Esophagus squamous epithelium (tissue), 5 donors: Measurements from ENCODE around the gene LAMTOR5. TPM values are rescaled to one million over a fixed set of nuclear protein-coding genes. Genes with fewer than 3 reads are reported as not detected.

Source experiments
- DNase-seq: peaks from one replicate; lab custom pipeline; 2025; lab: John Stamatoyannopoulos, UW
- H3K27ac ChIP-seq, 4 donors: fragments of 200-600 bp; sonication (generic); one replicate each; pipeline ENCODE4 v1.5.1; 2016 to 2019; ENCODE audit warnings: mild to moderate bottlenecking in 1 of 4
- H3K27me3 ChIP-seq, 4 donors: fragments of 200-600 bp; sonication (generic); 1 replicate in 3 of 4; 2 replicates in 1 of 4; pipeline versions ENCODE4 v1.5.1 to v1.6.0; 2017 to 2021; ENCODE audit warnings: antibody characterized with exemption in 1 of 4
- H3K36me3 ChIP-seq, 3 donors: fragments of 200-600 bp; sonication (generic); one replicate each; pipeline ENCODE4 v1.5.1; 2016 to 2019
- H3K4me1 ChIP-seq, 3 donors: fragments of 200-600 bp; sonication (generic); one replicate each; pipeline ENCODE4 v1.5.1; 2017 to 2019
- H3K4me3 ChIP-seq, 4 donors: fragments of 200-600 bp; sonication (generic); 1 replicate in 3 of 4; 2 replicates in 1 of 4; pipeline ENCODE4 v1.5.1; 2016 to 2019; ENCODE audit warnings: mild to moderate bottlenecking in 2 of 4, moderate library complexity in 1 of 4
- H3K9me3 ChIP-seq, 3 donors: fragments of 200-600 bp; sonication (generic); one replicate each; pipeline ENCODE4 v1.5.1; 2016 to 2019
- POLR2A ChIP-seq, 4 donors: fragments of 450-650 bp; IDR thresholded peaks; one replicate each; pipeline ENCODE4 v1.6.1; 2017; ENCODE audit warnings: antibody characterized with exemption in 4 of 4, mild to moderate bottlenecking in 4 of 4, moderate library complexity in 3 of 4
- WGBS, 2 donors: methylation state at CpG; one replicate each; pipeline ENCODE4 v1.1.5; 2018; 5-methylcytosine and 5-hydroxymethylcytosine counted together
- intact Hi-C: fragments of 100-400 bp; cut with DNase I; formaldehyde crosslinking; loops from one replicate; pipeline ENCODE4 v1.15.0; 2022
- total RNA-seq, 4 donors: library from RNA; depleted of rRNA; stranded (reverse); fragments of >200 nt; gene quantifications; one replicate each; pipeline ENCODE4 v1.1.0, GENCODE V29; 2016
- TF ChIP-seq, protein P1 (sequence below), 6 experiments: fragments of 450-650 bp in 4 of 6; fragments of 200-600 bp in 2 of 6; sonication (generic) in 2 of 6; IDR thresholded peaks; one replicate each; pipeline ENCODE4 v1.5.1; 2016 to 2019; ENCODE audit warnings: antibody characterized with exemption in 6 of 6, mild to moderate bottlenecking in 4 of 6, moderate library complexity in 4 of 6
- donor health status: DM: yes; HTN: yes; CAD: no.

The LAMTOR5 gene
- total RNA-seq, 4 donors from 2014 or later: 31.6 to 113 (median 99.1) TPM

GRCh38 chr1:110433803-110434202 lies 26.3 kb upstream of the LAMTOR5 start:
- TF ChIP-seq, protein P1, sequence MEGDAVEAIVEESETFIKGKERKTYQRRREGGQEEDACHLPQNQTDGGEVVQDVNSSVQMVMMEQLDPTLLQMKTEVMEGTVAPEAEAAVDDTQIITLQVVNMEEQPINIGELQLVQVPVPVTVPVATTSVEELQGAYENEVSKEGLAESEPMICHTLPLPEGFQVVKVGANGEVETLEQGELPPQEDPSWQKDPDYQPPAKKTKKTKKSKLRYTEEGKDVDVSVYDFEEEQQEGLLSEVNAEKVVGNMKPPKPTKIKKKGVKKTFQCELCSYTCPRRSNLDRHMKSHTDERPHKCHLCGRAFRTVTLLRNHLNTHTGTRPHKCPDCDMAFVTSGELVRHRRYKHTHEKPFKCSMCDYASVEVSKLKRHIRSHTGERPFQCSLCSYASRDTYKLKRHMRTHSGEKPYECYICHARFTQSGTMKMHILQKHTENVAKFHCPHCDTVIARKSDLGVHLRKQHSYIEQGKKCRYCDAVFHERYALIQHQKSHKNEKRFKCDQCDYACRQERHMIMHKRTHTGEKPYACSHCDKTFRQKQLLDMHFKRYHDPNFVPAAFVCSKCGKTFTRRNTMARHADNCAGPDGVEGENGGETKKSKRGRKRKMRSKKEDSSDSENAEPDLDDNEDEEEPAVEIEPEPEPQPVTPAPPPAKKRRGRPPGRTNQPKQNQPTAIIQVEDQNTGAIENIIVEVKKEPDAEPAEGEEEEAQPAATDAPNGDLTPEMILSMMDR (IDR thresholded peaks at IDR 0.05): peak in 1 of 6 experiments; percentile 38
- no peak for TF ChIP-seq POLR2A (IDR thresholded peaks at IDR 0.05)
- Histone ChIP-seq H3K36me3 (no peaks in the 10 kb centered on the region), H3K27me3 (peaks cover 0 to 22% (median 0%) of the 10 kb centered on the region in 4 donors), H3K27ac (no peak overlapping the region), H3K4me1 (peaks cover 0 to 3% (median 0%) of the 10 kb centered on the region in 3 donors), H3K9me3 (no peaks in the 10 kb centered on the region), H3K4me3 (no peak overlapping the region)
- WGBS, 2 donors: 53 to 65% methylated on average over 2 of the region's 3 CpGs
- intact Hi-C loops: no loop called here
- DNase-seq: no peak

- Histone ChIP-seq H3K9me3 (no peaks in the 10 kb centered on the region), H3K4me3 (no peak overlapping the region), H3K4me1 (peaks cover 0 to 3% (median 0%) of the 10 kb centered on the region in 3 donors), H3K27ac (no peak overlapping the region), H3K36me3 (no peaks in the 10 kb centered on the region), H3K27me3 (peaks cover 0 to 22% (median 0%) of the 10 kb centered on the region in 4 donors)
- WGBS, 2 donors: 64 to 72% methylated on average over 2 of the region's 2 CpGs
- no peak for DNase-seq
- intact Hi-C loops: no loop called here
- TF ChIP-seq, protein P1 (IDR thresholded peaks at IDR 0.05): no peak
- no peak for TF ChIP-seq POLR2A (IDR thresholded peaks at IDR 0.05)
These were observed 25.7 kb upstream of the LAMTOR5 start for GRCh38 chr1:110433213-110433612.

DNA sequence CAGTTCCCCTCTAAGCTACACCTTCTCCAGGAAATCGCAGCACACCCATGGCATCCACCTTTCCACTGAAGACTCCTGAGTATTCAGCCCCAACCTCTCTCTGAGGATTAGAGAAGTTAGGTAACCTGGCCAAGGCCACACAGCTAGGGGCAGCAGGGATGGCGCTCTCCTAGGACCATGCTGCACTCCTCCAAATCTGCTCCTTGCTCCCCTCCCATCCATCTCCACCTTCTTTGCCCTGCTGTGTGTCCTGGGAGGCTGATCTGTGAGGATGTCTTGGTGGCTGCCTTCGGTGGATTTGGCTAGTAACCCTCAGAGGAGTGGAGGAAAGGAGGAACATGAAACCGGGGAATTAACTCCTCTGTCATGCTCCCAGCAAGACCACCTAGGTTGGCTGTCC lies 23.4 kb upstream of the LAMTOR5 start:
- Histone ChIP-seq H3K9me3 (no peaks in the 10 kb centered on the region), H3K27me3 (peaks cover 0 to 22% (median 0%) of the 10 kb centered on the region in 4 donors), H3K4me3 (no peak overlapping the region), H3K36me3 (no peaks in the 10 kb centered on the region), H3K4me1 (peaks cover 0 to 3% (median 0%) of the 10 kb centered on the region in 3 donors), H3K27ac (no peak overlapping the region)
- intact Hi-C loops: no loop called here
- 89 to 95% methylated on average over 3 to 4 of the region's 4 CpGs for WGBS, 2 donors
- TF ChIP-seq POLR2A (IDR thresholded peaks at IDR 0.05): no peak
- TF ChIP-seq, protein P1 (IDR thresholded peaks at IDR 0.05): no peak
- DNase-seq: no peak

- Histone ChIP-seq H3K27ac (no peak overlapping the region), H3K4me1 (peaks cover 0 to 7% (median 0%) of the 10 kb centered on the region in 3 donors), H3K9me3 (no peaks in the 10 kb centered on the region), H3K27me3 (peaks cover 0 to 22% (median 0%) of the 10 kb centered on the region in 4 donors), H3K4me3 (no peak overlapping the region), H3K36me3 (no peaks in the 10 kb centered on the region)
- TF ChIP-seq, protein P1 (IDR thresholded peaks at IDR 0.05): no peak
- TF ChIP-seq POLR2A (IDR thresholded peaks at IDR 0.05): no peak
- intact Hi-C loops: no loop called here
- WGBS, 2 donors: 62 to 70% methylated on average over 4 to 6 of the region's 6 CpGs
- DNase-seq: no peak
These were observed 22.9 kb upstream of the LAMTOR5 start for GRCh38 chr1:110430366-110430765.

DNA sequence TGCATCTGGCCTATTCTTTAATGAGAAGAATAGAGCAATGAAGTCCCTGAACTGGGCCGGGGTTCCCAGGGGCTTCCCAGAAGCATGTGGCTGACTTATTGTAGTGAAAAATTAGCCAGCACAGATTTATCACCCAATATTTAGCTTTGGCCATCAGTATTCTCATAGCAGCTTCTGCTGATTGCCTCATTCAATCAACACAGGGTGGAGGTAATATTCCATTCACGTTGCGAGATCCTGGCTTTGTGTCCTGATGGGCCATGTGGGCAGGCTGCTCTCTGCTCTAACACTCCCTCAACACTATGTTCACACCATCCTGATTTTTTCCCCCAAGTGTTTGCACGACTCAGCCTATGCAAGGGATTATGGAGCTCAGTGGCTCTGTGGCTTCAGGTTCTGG lies 21.5 kb upstream of the LAMTOR5 start:
- no peak overlapping the region for H3K4me3 ChIP-seq
- WGBS, 2 donors: 34 to 47% methylated on average over 3 of the region's 4 CpGs
- TF ChIP-seq, protein P1 (IDR thresholded peaks at IDR 0.05): no peak
- TF ChIP-seq POLR2A (IDR thresholded peaks at IDR 0.05): no peak
- no peak overlapping the region for H3K27ac ChIP-seq
- H3K36me3 ChIP-seq: no peaks in the 10 kb centered on the region
- no peak for DNase-seq
- H3K4me1 ChIP-seq: peaks cover 0 to 11% (median 0%) of the 10 kb centered on the region in 3 donors
- H3K9me3 ChIP-seq: no peaks in the 10 kb centered on the region
- intact Hi-C loops: no loop called here
- H3K27me3 ChIP-seq: peaks cover 0 to 22% (median 0%) of the 10 kb centered on the region in 4 donors
